ENCODE measurements around the gene CYP2A13.
"Not testable (repeated sequence)": the region's sequence is repeated elsewhere in the genome, so short reads cannot be mapped to it uniquely, and the experiment has no call there.

The CYP2A13 gene

GRCh38 chr19:41122846-41123245, 34.6 kb downstream of the CYP2A13 start:
- DNase-seq: not testable (repeated sequence)

- no peak for DNase-seq
Observed at GRCh38 chr19:41123716-41124294, 35.6 kb downstream of the CYP2A13 start.

GRCh38 chr19:41126765-41127203, 38.5 kb downstream of the CYP2A13 start:
- DNase-seq: not testable (repeated sequence)

- not testable (repeated sequence) for DNase-seq
Observed at GRCh38 chr19:41127362-41127761, 39.1 kb downstream of the CYP2A13 start.

GRCh38 chr19:41127801-41128300, 39.6 kb downstream of the CYP2A13 start:
- DNase-seq: not testable (repeated sequence)

- DNase-seq: no peak
Observed at GRCh38 chr19:41128692-41129091, 40.4 kb downstream of the CYP2A13 start.

GRCh38 chr19:41131186-41131585, 42.9 kb downstream of the CYP2A13 start:
- no peak for DNase-seq

- no peak for DNase-seq
Observed at GRCh38 chr19:41133260-41133659, 45.0 kb downstream of the CYP2A13 start.

GRCh38 chr19:41134616-41135015, 46.4 kb downstream of the CYP2A13 start:
- no peak for DNase-seq

GRCh38 chr19:41135390-41136384, 47.4 kb downstream of the CYP2A13 start:
- not testable (repeated sequence) for DNase-seq

- no peak for DNase-seq
Observed at GRCh38 chr19:41136636-41137455, 48.6 kb downstream of the CYP2A13 start.

- no peak for DNase-seq
Observed at GRCh38 chr19:41144403-41144802, 56.2 kb downstream of the CYP2A13 start.
